PC-9 (cell line): ENCODE measurements around the gene LZTS2. TPM values are rescaled to one million over a fixed set of nuclear protein-coding genes. Genes with fewer than 3 reads are reported as not detected.

Source experiments
- BruUV-seq: library from RNA; stranded (reverse); fragments of 400-500 nt; replicated peaks from 2 replicates; lab custom pipeline; 2021; lab: Mats Ljungman, UMichigan
- CTCF ChIA-PET: fragments of 300-600 bp; sonication (Branson Sonifier 250); formaldehyde crosslinking; loops from one replicate; lab custom pipeline; 2022; ENCODE audit warnings: antibody characterized with exemption; lab: Charles Lee
- POLR2A ChIA-PET: fragments of 300-600 bp; sonication (Branson Sonifier 250); formaldehyde crosslinking; loops from one replicate; lab custom pipeline; 2022; ENCODE audit warnings: antibody characterized with exemption; ENCODE audit not compliant: unreplicated experiment; lab: Charles Lee
- DNase-seq, 2 experiments: peaks; one replicate each; pipeline versions ENCODE4 v3.0.0 to v3.0.0-alpha.2; 2015 to 2022; ENCODE audit warnings: mixed read lengths in 1 of 2
- H2AFZ ChIP-seq: fragments of 200-600 bp; sonication (generic); 2 replicates; pipeline ENCODE4 v1.8.1; 2017; ENCODE audit warnings: antibody characterized with exemption
- H3F3A ChIP-seq: fragments of 200-600 bp; sonication (generic); 2 replicates; pipeline ENCODE4 v1.8.1; 2017; ENCODE audit warnings: antibody characterized with exemption, mild to moderate bottlenecking, low read depth; ENCODE audit not compliant: insufficient read depth
- H3K27ac ChIP-seq: fragments of 200-600 bp; sonication (generic); 2 replicates; pipeline ENCODE4 v1.6.1; 2016; ENCODE audit warnings: mixed run types
- H3K27me3 ChIP-seq: fragments of 200-600 bp; sonication (generic); 2 replicates; pipeline ENCODE4 v1.6.1; 2016; ENCODE audit warnings: low read depth, mixed run types; ENCODE audit not compliant: insufficient read depth
- H3K36me3 ChIP-seq: fragments of 200-600 bp; sonication (generic); 2 replicates; pipeline ENCODE4 v1.6.1; 2016; ENCODE audit warnings: low read depth, mixed run types
- H3K4me1 ChIP-seq: fragments of 200-600 bp; sonication (generic); replicated peaks from 2 replicates; pipeline ENCODE4 v1.6.1; 2016; ENCODE audit warnings: mixed run types; ENCODE audit not compliant: insufficient read depth
- H3K4me2 ChIP-seq: fragments of 200-600 bp; sonication (generic); 2 replicates; pipeline ENCODE4 v1.6.1; 2017; ENCODE audit warnings: mixed run types
- H3K4me3 ChIP-seq: fragments of 200-600 bp; sonication (generic); 2 replicates; pipeline ENCODE4 v1.6.1; 2016; ENCODE audit warnings: mixed run types
- H3K79me2 ChIP-seq: fragments of 200-600 bp; sonication (generic); 2 replicates; pipeline ENCODE4 v1.6.1; 2017; ENCODE audit warnings: low read depth, mixed run types
- H3K9me2 ChIP-seq: fragments of 200-600 bp; sonication (generic); 2 replicates; pipeline ENCODE4 v1.8.1; 2017; ENCODE audit warnings: mild to moderate bottlenecking; ENCODE audit not compliant: insufficient read depth
- H3K9me3 ChIP-seq: fragments of 200-600 bp; sonication (generic); 2 replicates; pipeline ENCODE4 v1.8.1; 2016; ENCODE audit warnings: low read depth; ENCODE audit not compliant: insufficient read depth
- H4K20me1 ChIP-seq: fragments of 200-600 bp; sonication (generic); 2 replicates; pipeline ENCODE4 v1.8.1; 2017; ENCODE audit not compliant: insufficient read depth
- CTCF ChIP-seq: fragments of 200-600 bp; sonication (generic); conservative IDR thresholded peaks from 2 replicates; pipeline ENCODE4 v1.6.1; 2017; ENCODE audit warnings: mixed run types, antibody characterized with exemption, mild to moderate bottlenecking, moderate library complexity
- EZH2 ChIP-seq: fragments of 200-600 bp; sonication (generic); IDR thresholded peaks from 2 replicates; pipeline ENCODE4 v1.8.0; 2017; ENCODE audit warnings: antibody characterized with exemption, low read depth
- intact Hi-C: fragments of 100-400 bp; cut with micrococcal nuclease; formaldehyde crosslinking; loops from one replicate; pipeline ENCODE4 v1.10.0; 2022; ENCODE audit not compliant: unreplicated experiment
- total RNA-seq: library from RNA; stranded (reverse); gene quantifications from 2 replicates; pipeline ENCODE4 v1.2.3, GENCODE V29; 2021

The LZTS2 gene
- total RNA-seq, 1 experiment from 2014 or later = 32.5 TPM

GRCh38 chr10:100986623-100986951, 13.0 kb upstream of the LZTS2 start:
- Histone ChIP-seq H4K20me1 (no peaks in the 10 kb centered on the region), H3K4me1 (peaks cover 4% of the 10 kb centered on the region), H3K27ac (no peak overlapping the region), H3K79me2 (peaks cover 47% of the 10 kb centered on the region), H3K4me3 (peak overlapping the region; percentile 69), H3K9me3 (no peaks in the 10 kb centered on the region), H3K9me2 (no peaks in the 10 kb centered on the region), H3F3A (peaks cover 3% of the 10 kb centered on the region; the same call in 1 of the 2 replicates), H3K4me2 (peak overlapping the region; percentile 94), H3K36me3 (no peaks in the 10 kb centered on the region), H2AFZ (peak overlapping the region; percentile 78), H3K27me3 (no peaks in the 10 kb centered on the region)
- ChIA-PET POLR2A (no interaction called here), CTCF (no interaction called here)
- DNase-seq = no peak
- intact Hi-C loops = no loop called here
- no peak for TF ChIP-seq EZH2
- no peak for TF ChIP-seq CTCF
- TSS peak; percentile 75 for BruUV-seq

GRCh38 chr10:100986952-100987684, 12.5 kb upstream of the LZTS2 start, which contains the start of the genes MRPL43 and TWNK:
Gene MRPL43 (minus strand): TSS chr10:100987497. CDS start chr10:100987443, 54 bp downstream.
Gene TWNK (plus strand): TSS chr10:100987543. CDS start chr10:100988211, 668 bp downstream.
- POLR2A ChIA-PET = interaction anchor here (0.6 to 0.7 kb wide), 2 partner anchors 15 to 56 kb away, joined by 3 to 5 read pairs; no protein-coding TSS in a partner anchor

GRCh38 chr10:100987685-100988049, 11.9 kb upstream of the LZTS2 start:
- peak overlapping the region; percentile 30 for H3K27ac ChIP-seq
- H3K9me3 ChIP-seq = no peaks in the 10 kb centered on the region
- BruUV-seq = no TSS peak
- no peaks in the 10 kb centered on the region for H3K36me3 ChIP-seq
- intact Hi-C loops = no loop called here
- ChIA-PET POLR2A (interaction anchor here (0.6 kb wide), 1 partner anchor 15 kb away, joined by 5 read pairs; no protein-coding TSS in a partner anchor), CTCF (no interaction called here)
- TF ChIP-seq CTCF (no peak), EZH2 (no peak)
- DNase-seq = no peak
- H3K4me2 ChIP-seq = peak overlapping the region; percentile 94
- peak overlapping the region; percentile 78 for H2AFZ ChIP-seq
- peaks cover 4% of the 10 kb centered on the region for H3K4me1 ChIP-seq
- no peaks in the 10 kb centered on the region for H4K20me1 ChIP-seq
- peaks cover 3% of the 10 kb centered on the region; the same call in 1 of the 2 replicates for H3F3A ChIP-seq
- no peaks in the 10 kb centered on the region for H3K27me3 ChIP-seq
- no peaks in the 10 kb centered on the region for H3K9me2 ChIP-seq
- peak overlapping the region; percentile 69 for H3K4me3 ChIP-seq
- H3K79me2 ChIP-seq = peaks cover 47% of the 10 kb centered on the region

More at GRCh38 chr10:100986952-100987684, 12.5 kb upstream of the LZTS2 start, which contains the start of the genes MRPL43 and TWNK:
- CTCF ChIA-PET = no interaction called here
- Histone ChIP-seq H3K36me3 (no peaks in the 10 kb centered on the region), H3K4me2 (peak within 1 kb of the TSS; percentile 94), H3F3A (peaks cover 3% of the 10 kb centered on the region; the same call in 1 of the 2 replicates), H3K27ac (peak within 1 kb of the TSS; percentile 30), H3K9me3 (no peaks in the 10 kb centered on the region), H3K79me2 (peaks cover 47% of the 10 kb centered on the region), H3K27me3 (no peaks in the 10 kb centered on the region), H2AFZ (peak within 1 kb of the TSS; percentile 78), H3K4me1 (peaks cover 4% of the 10 kb centered on the region), H3K9me2 (no peaks in the 10 kb centered on the region), H4K20me1 (no peaks in the 10 kb centered on the region), H3K4me3 (peak within 1 kb of the TSS; percentile 69)
- DNase-seq = peak; percentile 59 to 60
- BruUV-seq = no TSS peak
- TF ChIP-seq CTCF (no peak), EZH2 (no peak)
- intact Hi-C loops = no loop called here
